Mesothelial cell of epicardium (in vitro differentiated cells): ENCODE data around the gene RNF207. TPM values are rescaled to one million over a fixed set of nuclear protein-coding genes. Genes with fewer than 3 reads are reported as not detected.

Source experiments
- DNase-seq, 2 experiments: peaks; one replicate each; pipeline ENCODE4 v3.0.0; 2021; ENCODE audit warnings: low spot score in 2 of 2; ENCODE audit not compliant: unreplicated experiment in 2 of 2
- H3K27ac Mint-ChIP-seq: 2 replicates; pipeline ENCODE4 v1.8.0; 2021; ENCODE audit warnings: mixed read lengths
- H3K27me3 Mint-ChIP-seq: 2 replicates; pipeline ENCODE4 v1.8.0; 2021; ENCODE audit warnings: low read depth, mixed read lengths
- H3K36me3 Mint-ChIP-seq: 2 replicates; pipeline ENCODE4 v1.8.0; 2021; ENCODE audit warnings: mixed read lengths
- H3K4me1 Mint-ChIP-seq: 2 replicates; pipeline ENCODE4 v1.8.0; 2021; ENCODE audit warnings: mixed read lengths
- H3K4me3 Mint-ChIP-seq: 2 replicates; pipeline ENCODE4 v1.8.0; 2021; ENCODE audit warnings: mild to moderate bottlenecking, moderate library complexity, mixed read lengths
- H3K9me3 Mint-ChIP-seq: 2 replicates; pipeline ENCODE4 v1.8.0; 2021; ENCODE audit warnings: mixed read lengths
- total RNA-seq: library from RNA; stranded (reverse); gene quantifications from 3 replicates; pipeline ENCODE4 v1.2.1, GENCODE V29; 2021
- TF ChIP-seq, protein P1 (sequence below): fragments of 200-600 bp; sonication (generic); IDR thresholded peaks from one replicate; pipeline ENCODE4 v1.5.0; 2021; ENCODE audit warnings: antibody characterized with exemption; ENCODE audit not compliant: unreplicated experiment

RNF207 gene
- total RNA-seq, 1 donor from 2014 or later = 481 TPM

DNA sequence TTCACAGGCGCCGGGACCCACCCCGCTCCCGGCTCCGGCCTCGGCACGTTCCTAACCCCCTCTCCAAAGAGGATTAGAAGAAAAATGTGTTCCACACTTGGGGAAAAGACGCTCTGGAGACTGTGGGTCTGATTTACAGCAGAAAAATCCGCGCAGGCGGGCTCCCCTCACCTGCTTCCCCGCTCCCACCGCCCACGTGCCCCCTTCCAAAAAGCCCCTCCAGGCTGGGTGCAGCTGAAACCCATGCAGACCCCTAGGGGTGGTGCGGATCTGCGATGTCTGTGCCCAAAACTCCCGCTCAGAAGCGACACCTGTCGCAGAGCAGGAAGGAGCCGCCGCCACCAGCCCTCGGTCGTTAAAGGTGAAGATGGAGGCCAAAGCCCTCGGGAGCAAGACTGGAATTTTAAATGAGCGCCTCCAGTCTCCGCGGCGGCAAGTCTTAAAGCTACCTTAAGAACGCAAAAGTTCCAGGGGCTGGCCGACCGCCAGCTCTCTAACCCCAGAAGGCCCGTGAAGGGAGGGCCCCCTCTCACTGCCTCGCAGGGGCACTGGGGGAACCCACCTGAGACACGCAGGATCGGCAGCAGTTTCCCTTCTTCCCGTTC is 25.1 kb upstream of the RNF207 start:
- no peaks in the 10 kb centered on the region for H3K9me3 Mint-ChIP-seq
- H3K27ac Mint-ChIP-seq = peak overlapping the region; percentile 50
- peaks cover 19% of the 10 kb centered on the region for H3K27me3 Mint-ChIP-seq
- H3K36me3 Mint-ChIP-seq = peaks cover 1% of the 10 kb centered on the region
- peak overlapping the region; percentile 66 for H3K4me3 Mint-ChIP-seq
- TF ChIP-seq, protein P1, sequence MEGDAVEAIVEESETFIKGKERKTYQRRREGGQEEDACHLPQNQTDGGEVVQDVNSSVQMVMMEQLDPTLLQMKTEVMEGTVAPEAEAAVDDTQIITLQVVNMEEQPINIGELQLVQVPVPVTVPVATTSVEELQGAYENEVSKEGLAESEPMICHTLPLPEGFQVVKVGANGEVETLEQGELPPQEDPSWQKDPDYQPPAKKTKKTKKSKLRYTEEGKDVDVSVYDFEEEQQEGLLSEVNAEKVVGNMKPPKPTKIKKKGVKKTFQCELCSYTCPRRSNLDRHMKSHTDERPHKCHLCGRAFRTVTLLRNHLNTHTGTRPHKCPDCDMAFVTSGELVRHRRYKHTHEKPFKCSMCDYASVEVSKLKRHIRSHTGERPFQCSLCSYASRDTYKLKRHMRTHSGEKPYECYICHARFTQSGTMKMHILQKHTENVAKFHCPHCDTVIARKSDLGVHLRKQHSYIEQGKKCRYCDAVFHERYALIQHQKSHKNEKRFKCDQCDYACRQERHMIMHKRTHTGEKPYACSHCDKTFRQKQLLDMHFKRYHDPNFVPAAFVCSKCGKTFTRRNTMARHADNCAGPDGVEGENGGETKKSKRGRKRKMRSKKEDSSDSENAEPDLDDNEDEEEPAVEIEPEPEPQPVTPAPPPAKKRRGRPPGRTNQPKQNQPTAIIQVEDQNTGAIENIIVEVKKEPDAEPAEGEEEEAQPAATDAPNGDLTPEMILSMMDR = no peak
- no peak for DNase-seq
- H3K4me1 Mint-ChIP-seq = peaks cover 34% of the 10 kb centered on the region

DNA sequence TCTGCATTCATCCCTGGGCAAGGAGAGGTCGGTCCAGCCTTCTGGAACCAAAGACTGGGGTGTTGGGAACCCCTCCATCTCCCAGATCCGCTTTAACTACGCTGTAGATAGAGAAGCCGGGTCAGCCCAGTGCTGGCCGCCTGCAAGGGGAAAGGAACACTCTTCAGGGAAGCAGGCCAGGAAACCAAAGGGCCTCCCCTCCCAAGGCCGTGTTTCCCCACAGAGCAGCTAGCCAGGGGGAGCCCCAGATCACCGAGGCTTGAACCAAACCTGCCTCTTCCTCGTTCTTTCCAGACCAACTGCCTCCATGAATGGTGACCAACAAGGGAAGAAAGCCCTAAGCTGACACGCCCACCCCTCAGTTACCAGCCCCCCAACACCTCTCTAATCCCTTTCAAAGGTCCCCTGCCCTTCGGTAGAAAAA is 24.6 kb upstream of the RNF207 start:
- H3K36me3 Mint-ChIP-seq = peaks cover 5% of the 10 kb centered on the region
- H3K9me3 Mint-ChIP-seq = no peaks in the 10 kb centered on the region
- TF ChIP-seq, protein P1 = no peak
- peaks cover 19% of the 10 kb centered on the region for H3K27me3 Mint-ChIP-seq
- peak overlapping the region; percentile 66 for H3K4me3 Mint-ChIP-seq
- no peak for DNase-seq
- H3K4me1 Mint-ChIP-seq = peaks cover 37% of the 10 kb centered on the region
- peak overlapping the region; percentile 50 for H3K27ac Mint-ChIP-seq

DNA sequence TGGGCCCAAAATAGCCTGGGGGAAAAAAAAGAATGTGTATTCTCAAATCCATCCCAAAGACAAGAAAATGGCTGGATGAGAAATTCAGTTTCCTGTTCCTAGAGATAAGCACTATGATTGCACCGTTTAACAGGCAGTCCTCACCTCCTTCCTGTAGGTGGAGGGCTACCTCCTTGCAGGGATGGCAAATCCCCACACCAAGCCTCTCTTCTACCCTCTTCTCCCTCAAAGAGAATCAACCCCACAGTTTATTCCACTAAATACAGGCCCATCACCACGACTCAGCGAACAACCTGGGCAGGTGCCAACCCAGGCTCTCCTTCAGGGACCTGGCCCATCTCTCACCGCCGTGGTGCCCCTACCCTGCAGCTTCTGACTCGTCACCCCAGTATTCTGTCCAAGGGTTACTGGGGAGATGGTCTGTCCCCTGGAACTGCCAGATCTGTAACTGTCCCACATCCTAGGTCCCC is 22.4 kb upstream of the RNF207 start:
- H3K27ac Mint-ChIP-seq = no peak overlapping the region
- peaks cover 32% of the 10 kb centered on the region for H3K4me1 Mint-ChIP-seq
- H3K4me3 Mint-ChIP-seq = no peak overlapping the region
- H3K9me3 Mint-ChIP-seq = no peaks in the 10 kb centered on the region
- peaks cover 19% of the 10 kb centered on the region for H3K27me3 Mint-ChIP-seq
- peaks cover 7% of the 10 kb centered on the region for H3K36me3 Mint-ChIP-seq
- TF ChIP-seq, protein P1 = no peak
- no peak for DNase-seq

DNA sequence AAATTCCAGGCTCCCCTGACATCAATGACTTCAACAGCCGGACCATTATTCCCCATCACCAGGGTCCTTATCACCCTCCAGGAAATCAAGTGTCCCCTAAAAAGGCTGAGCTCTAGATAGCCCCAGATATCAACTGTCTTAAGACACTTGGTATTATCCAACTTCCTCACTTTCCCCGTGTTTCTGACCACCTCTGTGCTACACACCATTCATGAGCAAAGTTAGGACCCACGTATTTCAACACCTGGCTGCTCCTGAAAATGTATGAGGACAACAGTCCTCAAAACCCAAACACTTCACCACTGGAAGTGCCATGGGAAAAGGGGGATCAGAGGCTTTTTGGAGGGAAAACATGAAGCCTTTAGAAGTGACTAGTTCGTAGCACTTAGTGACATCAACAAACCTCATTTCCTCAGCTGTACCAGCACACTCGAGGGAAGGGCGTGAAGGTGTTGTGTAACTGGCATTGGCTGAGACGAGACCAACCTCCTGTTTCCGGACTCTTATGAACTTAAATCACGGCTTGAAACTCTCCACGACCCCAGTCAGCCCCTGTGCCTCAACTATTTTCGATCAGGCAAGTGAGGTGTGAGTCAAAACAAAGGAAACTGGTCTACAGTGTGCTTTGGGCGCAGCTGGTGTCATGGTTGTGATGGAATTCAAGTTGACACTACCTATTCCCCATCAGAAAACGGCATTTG is 21.7 kb upstream of the RNF207 start:
- H3K27me3 Mint-ChIP-seq = peaks cover 19% of the 10 kb centered on the region
- TF ChIP-seq, protein P1 = no peak
- H3K27ac Mint-ChIP-seq = peak overlapping the region; percentile 80
- H3K4me1 Mint-ChIP-seq = peaks cover 29% of the 10 kb centered on the region
- DNase-seq = no peak
- H3K36me3 Mint-ChIP-seq = peaks cover 10% of the 10 kb centered on the region
- H3K4me3 Mint-ChIP-seq = no peak overlapping the region
- H3K9me3 Mint-ChIP-seq = no peaks in the 10 kb centered on the region

DNA sequence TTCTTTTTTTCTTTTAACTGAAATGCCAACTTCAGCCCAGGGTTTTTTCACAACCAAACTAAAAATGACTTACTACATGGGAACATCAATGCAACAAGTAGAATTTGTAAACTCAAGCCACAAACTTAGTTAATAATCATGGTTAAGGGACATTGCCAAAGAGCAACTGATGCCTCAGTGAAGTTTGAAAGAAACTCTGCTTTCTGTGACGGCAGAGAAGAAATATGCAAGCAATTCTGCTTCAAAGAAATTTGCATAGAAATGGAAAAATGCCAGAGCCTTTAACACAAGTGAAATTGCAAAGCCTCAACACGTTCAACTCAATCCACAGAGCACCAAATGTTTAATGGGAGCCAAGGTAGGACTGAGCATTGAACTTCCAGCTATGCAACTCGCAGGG is 20.8 kb upstream of the RNF207 start:
- Mint-ChIP-seq H3K36me3 (peaks cover 14% of the 10 kb centered on the region), H3K9me3 (no peaks in the 10 kb centered on the region), H3K27me3 (peaks cover 19% of the 10 kb centered on the region), H3K4me1 (peaks cover 29% of the 10 kb centered on the region), H3K27ac (peak overlapping the region; percentile 80), H3K4me3 (no peak overlapping the region)
- TF ChIP-seq, protein P1 = no peak
- DNase-seq = no peak
